ENCODE results near the gene EPHA4.

Gene EPHA4

GRCh38 chr2:221454459-221455105 lies 117.5 kb downstream of the EPHA4 start:
- peaks cover 0 to 16% (median 14%) of the 10 kb centered on the region in 3 donors for H3K36me3 ChIP-seq
- intact Hi-C loops (cut with DNase I; ENCODE audit: low total_unique reads): no loop called here
- DNase-seq: no peak
- TF ChIP-seq CTCF (IDR thresholded peaks at IDR 0.05): no peak
- no peaks in the 10 kb centered on the region for H3K9me3 ChIP-seq
- H3K27me3 ChIP-seq: no peaks in the 10 kb centered on the region
- no peak overlapping the region for H3K27ac ChIP-seq
- no peak overlapping the region for H3K4me3 ChIP-seq
- no peaks in the 10 kb centered on the region for H3K4me1 ChIP-seq

- Histone ChIP-seq H3K9me3 (no peaks in the 10 kb centered on the region), H3K4me3 (no peak overlapping the region), H3K27me3 (no peaks in the 10 kb centered on the region), H3K4me1 (no peaks in the 10 kb centered on the region), H3K27ac (no peak overlapping the region), H3K36me3 (peaks cover 0 to 16% (median 14%) of the 10 kb centered on the region in 3 donors)
- no peak for DNase-seq
- intact Hi-C loops (cut with DNase I; ENCODE audit: low total_unique reads): no loop called here
- TF ChIP-seq CTCF (IDR thresholded peaks at IDR 0.05): no peak
These were observed 120.0 kb downstream of the EPHA4 start for GRCh38 chr2:221451862-221452788.

- Histone ChIP-seq H3K4me3 (no peak overlapping the region), H3K36me3 (peaks cover 0 to 14% (median 10%) of the 10 kb centered on the region in 3 donors), H3K27ac (no peak overlapping the region), H3K4me1 (no peaks in the 10 kb centered on the region), H3K9me3 (no peaks in the 10 kb centered on the region), H3K27me3 (no peaks in the 10 kb centered on the region)
- no peak for DNase-seq
- TF ChIP-seq CTCF (IDR thresholded peaks at IDR 0.05): no peak
- intact Hi-C loops (cut with DNase I; ENCODE audit: low total_unique reads): no loop called here
These were observed 121.8 kb downstream of the EPHA4 start for GRCh38 chr2:221450280-221450679.

GRCh38 chr2:221449406-221449805 lies 122.7 kb downstream of the EPHA4 start:
- Histone ChIP-seq H3K9me3 (no peaks in the 10 kb centered on the region), H3K36me3 (peaks cover 0 to 12% (median 6%) of the 10 kb centered on the region in 3 donors), H3K27me3 (no peaks in the 10 kb centered on the region), H3K27ac (no peak overlapping the region), H3K4me3 (no peak overlapping the region), H3K4me1 (peaks cover 0 to under 1% (median 0%) of the 10 kb centered on the region in 4 donors)
- DNase-seq: no peak
- TF ChIP-seq CTCF (IDR thresholded peaks at IDR 0.05): no peak
- intact Hi-C loops (cut with DNase I; ENCODE audit: low total_unique reads): no loop called here

GRCh38 chr2:221448844-221449390 lies 123.2 kb downstream of the EPHA4 start:
- TF ChIP-seq CTCF (IDR thresholded peaks at IDR 0.05): no peak
- Histone ChIP-seq H3K4me3 (no peak overlapping the region), H3K4me1 (peaks cover 0 to 5% (median 0%) of the 10 kb centered on the region in 4 donors), H3K36me3 (peaks cover 0 to 7% (median 1%) of the 10 kb centered on the region in 3 donors), H3K27ac (no peak overlapping the region), H3K27me3 (no peaks in the 10 kb centered on the region), H3K9me3 (no peaks in the 10 kb centered on the region)
- intact Hi-C loops (cut with DNase I; ENCODE audit: low total_unique reads): no loop called here
- DNase-seq: no peak
